DLD1 (cell line): Measurements from ENCODE around the gene OR6B2.
"Not testable (repeated sequence)": the region's sequence is repeated elsewhere in the genome, so short reads cannot be mapped to it uniquely, and the experiment has no call there.

ENCODE experiments used
- in situ Hi-C: cut with HindIII; loops from 2 replicates; pipeline ENCODE4 v1.10.0; 2017; ENCODE audit warnings: low sequenced_read_pairs

OR6B2 gene

DNA sequence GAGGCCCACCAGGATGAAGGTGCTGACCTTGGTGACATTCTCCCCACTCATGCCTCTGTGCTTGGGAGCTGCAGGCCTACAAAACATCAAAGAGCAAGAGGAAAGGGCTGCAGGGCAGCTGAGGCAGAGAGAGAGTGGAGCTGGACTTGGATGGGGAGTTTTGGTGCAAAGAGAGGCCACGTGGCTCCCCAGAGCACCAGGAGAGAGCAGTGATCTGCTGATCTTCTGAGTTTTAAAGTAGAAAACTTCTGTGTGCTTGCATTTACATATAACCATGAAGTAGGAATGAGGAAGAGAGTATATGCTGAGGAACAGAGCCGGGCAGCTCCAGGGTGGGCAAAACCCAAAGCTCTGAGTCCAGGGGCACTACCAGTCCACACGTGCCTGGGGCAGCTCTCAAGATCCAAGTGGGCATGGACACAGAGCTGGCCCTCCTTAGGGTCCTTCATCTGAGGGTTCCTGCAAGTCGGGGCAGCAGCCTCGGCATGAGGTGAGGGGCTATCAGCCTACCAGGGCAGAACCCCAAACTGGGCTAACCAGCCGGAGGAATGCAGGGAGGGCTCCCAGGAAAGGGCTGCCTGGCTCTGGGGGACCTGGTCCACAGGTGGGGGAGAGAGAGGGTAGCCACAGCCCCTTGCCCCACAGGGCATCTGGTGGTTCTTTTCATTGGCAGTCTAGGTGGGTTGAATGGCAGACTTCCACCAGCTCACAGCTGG, at the start of gene OR6B2:
TSS of gene OR6B2 (minus strand) at position 51 of the 716 bp plus-strand sequence. CDS start at position 51, 0 bp downstream.
- in situ Hi-C loops: no loop called here

GRCh38 chr2:240078631-240079030, 48.4 kb upstream of the OR6B2 start:
- in situ Hi-C loops: no loop called here

DNA sequence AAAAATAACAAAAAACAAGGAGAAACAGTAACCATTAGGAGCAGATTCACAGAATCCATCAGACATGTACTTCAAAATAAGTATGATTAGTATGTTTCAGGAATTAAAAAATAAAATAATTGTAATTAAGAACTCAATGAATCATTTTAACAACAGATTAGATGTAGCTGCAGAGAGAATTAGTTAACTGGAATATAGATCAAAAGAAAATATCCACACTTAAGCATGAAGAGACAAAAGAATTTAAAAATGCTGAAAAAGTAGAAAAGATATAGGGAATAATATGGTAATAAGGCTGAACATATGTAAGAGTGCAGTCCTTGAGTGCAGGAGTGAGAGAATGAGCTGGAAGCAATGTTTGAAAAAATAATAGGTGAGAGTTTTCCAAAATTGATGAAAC, 47.2 kb upstream of the OR6B2 start:
- in situ Hi-C loops: no loop called here

DNA sequence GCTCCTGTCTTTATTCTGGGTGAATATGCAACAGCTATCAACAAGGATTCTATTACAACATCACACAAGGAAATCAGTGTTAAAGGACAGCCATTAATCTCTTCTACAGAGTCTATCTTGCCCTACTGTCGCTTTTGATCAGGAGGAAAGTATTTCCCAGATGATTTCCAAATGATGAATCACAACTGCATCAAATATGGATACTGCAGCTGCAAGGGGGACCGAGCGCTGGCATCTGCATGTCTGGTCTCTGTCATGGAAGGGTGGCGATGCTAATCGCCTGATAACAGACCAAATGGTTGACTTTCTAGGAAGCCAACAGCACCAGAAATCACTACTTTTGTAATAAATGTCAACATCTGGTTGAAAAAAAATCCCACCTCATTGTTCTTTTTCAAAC, 44.3 kb upstream of the OR6B2 start:
- in situ Hi-C loops: no loop called here

- in situ Hi-C loops: no loop called here
Measured at GRCh38 chr2:240070907-240071306, 40.7 kb upstream of the OR6B2 start.

DNA sequence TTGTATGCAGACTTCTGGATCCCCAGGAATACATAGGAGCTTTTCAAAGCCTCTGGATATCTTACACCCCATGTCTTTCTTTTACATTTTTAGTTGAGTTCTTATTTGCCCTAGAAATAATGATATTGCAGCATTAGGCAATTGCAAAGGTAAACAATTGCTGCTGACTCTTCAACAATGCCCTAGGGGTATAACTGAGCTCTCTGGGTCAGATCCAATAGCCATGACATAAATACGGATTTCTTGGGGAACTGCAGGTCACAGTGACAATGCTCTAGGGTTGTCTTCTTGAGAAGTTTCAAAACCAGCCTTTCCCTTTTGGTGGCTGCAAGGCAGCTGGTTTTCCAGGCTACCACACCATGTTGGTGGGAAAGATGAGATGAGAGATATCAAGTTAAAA, 39.6 kb upstream of the OR6B2 start:
- in situ Hi-C loops: no loop called here

- in situ Hi-C loops: no loop called here
Measured at GRCh38 chr2:240068193-240068592, 38.0 kb upstream of the OR6B2 start.

DNA sequence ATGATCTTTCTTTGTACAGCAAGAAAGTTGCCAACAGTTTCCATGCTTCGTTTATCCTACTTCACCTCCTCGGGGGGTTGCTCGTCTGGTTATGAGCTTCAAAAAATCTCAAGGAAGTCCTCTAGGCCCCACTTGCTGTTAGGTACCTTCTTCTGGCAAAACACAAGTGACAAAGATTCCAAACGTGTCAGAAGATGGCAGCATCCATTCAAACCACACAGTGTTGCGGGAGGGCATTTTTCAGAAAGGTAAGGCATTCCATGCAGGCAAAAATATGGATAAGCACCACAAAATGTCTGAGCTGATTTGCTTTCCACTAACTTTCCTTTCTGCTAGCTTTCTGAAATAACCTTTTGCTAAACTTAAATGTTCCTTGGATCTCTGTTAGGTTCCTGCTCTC, 36.3 kb upstream of the OR6B2 start:
- in situ Hi-C loops: no loop called here

DNA sequence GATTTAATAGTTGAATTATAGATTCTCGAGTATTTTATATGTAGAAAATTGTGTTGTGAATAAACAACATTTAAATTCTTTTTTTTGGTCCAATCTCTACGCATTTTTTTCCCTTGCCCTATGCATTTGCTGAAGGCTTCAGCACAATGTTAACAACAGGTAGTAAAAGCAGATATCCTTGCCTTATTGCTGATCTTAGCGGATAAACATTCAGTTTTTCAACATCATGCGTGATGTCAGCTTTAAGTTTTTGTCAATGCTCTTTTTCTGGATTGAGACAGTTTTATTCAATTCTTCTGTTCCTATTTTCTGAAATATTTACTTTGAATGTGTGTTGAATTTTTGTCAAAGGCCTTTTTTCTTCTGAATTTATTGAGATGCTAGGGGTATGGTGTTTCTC, 34.7 kb upstream of the OR6B2 start:
- in situ Hi-C loops: no loop called here

- in situ Hi-C loops: no loop called here
Measured at GRCh38 chr2:240060977-240061591, 30.9 kb upstream of the OR6B2 start.

DNA sequence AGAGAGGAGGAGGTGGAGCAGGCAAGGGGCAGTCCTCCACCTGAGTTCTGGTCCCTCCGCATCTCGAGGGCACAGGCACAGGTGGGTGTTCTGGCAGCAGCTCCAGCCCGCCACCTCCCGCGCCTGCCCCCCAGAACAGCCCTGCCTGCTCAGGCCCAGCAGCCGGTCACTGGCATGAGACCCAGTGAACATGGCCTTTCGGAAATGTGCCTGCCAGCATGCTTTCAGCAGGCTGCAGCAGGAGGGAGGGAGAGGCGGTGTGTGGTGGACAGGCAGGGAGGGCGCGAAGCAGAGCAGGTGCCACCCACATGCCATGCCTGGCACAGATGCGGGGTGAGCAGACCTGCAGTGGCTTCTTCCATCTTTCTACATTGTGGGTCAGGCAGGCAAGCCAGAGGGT, 26.4 kb upstream of the OR6B2 start:
- in situ Hi-C loops: no loop called here

- in situ Hi-C loops: no loop called here
Measured at GRCh38 chr2:240055177-240055917, 25.1 kb upstream of the OR6B2 start.

DNA sequence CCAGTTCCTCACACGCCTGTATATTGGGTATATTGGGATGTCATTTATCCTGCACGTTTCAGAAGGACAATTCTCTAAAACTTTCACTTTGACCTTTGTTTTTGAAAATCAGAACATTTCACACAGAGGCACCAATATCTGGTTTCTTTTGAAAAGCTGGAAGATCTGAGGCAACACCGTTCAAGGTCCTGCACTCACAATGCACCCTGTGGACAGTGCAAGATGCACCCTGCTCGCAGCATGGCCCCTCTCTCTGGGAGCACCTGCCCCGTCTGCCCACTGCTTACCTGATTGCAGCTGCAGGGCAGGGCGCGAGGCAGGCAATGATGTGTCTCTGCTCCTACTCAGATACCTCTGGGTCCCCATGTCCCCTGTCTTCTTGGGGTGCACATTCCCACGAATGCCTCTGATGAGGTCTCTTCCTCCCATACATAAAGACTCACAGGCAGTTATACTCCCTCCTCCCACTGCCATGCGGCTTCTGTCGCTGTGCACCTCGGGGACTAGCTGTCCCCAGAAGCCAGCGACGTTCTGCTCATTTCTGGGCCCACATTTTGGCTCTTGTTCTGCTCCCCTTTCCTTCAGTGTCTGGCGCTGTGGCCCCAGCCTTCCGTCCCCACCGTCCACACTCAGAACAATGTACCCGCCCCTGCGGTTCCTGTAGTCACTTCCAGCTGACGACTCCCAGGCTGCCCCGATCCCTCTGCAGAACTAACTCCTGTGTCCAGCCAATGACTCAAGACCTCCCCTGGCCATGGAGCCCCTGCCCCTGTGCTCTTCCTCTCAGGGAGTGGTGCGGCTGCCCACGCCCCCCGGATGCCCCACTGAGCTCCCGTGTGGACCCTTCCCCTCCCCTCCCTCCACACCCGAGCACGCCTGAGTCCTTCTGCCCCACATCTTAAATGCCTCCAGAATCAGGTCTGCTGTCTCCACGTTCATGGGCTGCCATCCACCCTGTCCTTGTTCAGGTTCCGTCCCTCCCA, 23.2 kb upstream of the OR6B2 start, which contains the start of gene OR6B3:
TSS of gene OR6B3 (minus strand) at position 349 of the 983 bp plus-strand sequence.
- in situ Hi-C loops: no loop called here

- in situ Hi-C loops: no loop called here
Measured at GRCh38 chr2:240052524-240052923, 22.3 kb upstream of the OR6B2 start.

DNA sequence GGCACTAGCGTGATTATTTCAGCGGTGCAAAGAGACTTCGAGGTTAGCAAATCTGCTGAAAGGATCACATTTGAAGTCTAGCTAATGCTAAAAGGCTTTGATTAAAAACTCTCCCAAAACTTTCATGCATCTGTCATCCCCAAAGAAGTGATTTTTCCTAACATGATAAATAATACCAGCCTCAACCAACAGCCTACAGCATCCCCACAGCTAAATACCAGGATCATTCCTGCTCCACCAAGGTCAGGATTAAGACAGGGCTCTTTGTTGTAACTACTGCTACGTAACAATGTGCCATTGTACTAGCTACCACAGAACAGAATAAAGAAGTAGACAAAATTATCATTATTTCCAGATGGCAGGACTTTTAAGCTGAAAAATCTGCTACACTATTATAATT, 21.5 kb upstream of the OR6B2 start:
- in situ Hi-C loops: no loop called here

- in situ Hi-C loops: no loop called here
Measured at GRCh38 chr2:240050278-240050677, 20.0 kb upstream of the OR6B2 start.

- in situ Hi-C loops: no loop called here
Measured at GRCh38 chr2:240048237-240048636, 18.0 kb upstream of the OR6B2 start.

- in situ Hi-C loops: no loop called here
Measured at GRCh38 chr2:240045098-240045497, 14.9 kb upstream of the OR6B2 start.

DNA sequence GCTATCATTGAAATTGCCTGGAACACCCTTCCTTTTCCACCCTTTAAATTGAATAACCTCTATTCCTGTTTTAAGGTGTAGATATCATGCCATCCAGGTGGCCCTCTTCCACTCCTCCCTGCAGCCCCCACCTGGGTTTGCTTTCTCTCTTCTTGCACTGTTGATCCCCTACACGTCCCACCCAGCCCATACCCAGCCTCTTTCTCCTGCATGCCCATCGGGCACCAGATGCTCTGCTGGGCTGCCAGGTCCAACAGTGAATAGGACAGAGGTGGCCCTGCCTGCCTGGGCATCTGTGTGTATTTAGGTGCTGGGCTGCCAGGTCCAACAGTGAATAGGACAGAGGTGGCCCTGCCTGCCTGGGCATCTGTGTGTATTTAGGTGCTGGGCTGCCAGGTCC, 13.9 kb upstream of the OR6B2 start:
- in situ Hi-C loops: not testable (repeated sequence)

GRCh38 chr2:240043279-240043989, 13.2 kb upstream of the OR6B2 start:
- in situ Hi-C loops: no loop called here
